NCI-H128 (cell line): ENCODE data around the gene RUNDC3A.

ENCODE experiments used
- DNase-seq: peaks from one replicate; lab custom pipeline; 2025; ENCODE audit not compliant: unreplicated experiment; lab: John Stamatoyannopoulos, UW

Gene RUNDC3A

DNA sequence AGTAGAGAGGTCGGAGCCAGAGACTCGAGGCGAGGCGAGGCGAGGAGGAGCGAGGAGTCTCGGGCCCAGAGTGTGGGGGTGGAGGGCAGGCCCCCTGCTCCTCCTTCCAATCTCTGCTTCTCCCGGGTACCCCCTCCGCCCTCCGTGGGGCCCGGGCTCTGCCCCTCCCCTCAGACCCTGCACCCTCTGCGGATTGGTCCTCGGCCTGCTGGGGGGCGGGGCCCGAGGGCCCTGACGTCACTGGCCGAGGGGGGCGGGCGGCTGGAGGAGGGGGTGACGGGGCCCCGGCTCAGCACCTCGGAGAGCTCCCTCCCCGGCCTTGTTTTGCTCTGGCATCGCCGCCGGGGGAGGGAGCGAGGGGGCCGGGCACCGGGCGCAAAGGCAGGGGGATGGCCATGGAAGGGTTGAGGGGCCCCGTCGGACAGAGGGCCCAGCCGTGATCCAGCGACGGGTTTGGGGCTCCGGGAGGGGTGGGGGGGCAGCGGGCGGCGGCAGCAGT is at the start of gene RUNDC3A:
TSS of gene RUNDC3A (plus strand) at position 282 of the 499 bp plus-strand sequence. CDS start 232 bp downstream, outside the sequence.
- peak; percentile 72 for DNase-seq

DNA sequence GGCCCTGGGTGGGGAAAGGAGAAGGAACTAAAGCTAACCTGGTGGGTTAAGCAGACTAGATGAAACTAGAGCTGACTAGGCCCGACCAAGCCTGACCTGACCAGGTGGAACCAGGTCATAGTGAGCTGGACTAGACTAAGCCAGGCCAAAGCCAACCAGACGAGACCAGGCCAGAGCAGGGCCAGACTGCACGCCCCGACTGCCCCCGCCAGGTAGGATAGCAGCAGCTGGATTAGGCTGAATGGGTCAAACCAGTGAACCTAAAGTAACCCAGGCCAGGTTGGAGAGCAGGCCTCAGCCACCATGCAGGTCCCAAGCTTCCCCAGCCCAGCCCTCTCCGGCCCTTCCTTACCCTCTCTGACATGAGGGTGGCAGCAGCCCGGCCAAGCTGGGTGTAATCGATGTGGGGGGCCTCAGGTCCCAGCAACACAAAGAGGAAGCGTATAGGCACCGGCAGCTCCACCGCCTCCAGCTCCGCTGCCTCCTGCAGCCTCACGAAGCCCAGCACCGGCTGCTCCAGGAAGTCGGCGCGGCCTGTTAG is 49.5 kb upstream of the RUNDC3A start:
- DNase-seq = no peak

DNA sequence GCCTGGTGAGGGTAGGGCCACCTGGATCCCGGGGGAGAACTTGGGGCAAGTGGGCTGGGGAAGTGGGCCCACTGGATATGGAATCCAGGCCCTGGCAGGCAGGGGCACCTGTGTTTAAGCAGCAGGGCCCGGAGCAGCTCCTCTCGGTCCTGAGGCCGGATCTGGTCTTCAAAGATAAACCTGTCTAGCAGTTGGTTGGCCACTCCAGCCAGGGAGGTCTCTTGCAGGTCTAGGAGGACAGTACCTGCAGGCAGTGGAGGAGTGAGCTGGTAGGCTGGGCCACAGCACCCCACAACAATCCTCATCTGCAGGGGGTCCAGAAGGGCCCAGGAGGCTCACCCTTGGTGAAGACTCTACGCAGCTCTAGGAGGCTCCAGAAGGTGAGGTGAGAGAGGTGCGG is 48.1 kb upstream of the RUNDC3A start:
- no peak for DNase-seq

DNA sequence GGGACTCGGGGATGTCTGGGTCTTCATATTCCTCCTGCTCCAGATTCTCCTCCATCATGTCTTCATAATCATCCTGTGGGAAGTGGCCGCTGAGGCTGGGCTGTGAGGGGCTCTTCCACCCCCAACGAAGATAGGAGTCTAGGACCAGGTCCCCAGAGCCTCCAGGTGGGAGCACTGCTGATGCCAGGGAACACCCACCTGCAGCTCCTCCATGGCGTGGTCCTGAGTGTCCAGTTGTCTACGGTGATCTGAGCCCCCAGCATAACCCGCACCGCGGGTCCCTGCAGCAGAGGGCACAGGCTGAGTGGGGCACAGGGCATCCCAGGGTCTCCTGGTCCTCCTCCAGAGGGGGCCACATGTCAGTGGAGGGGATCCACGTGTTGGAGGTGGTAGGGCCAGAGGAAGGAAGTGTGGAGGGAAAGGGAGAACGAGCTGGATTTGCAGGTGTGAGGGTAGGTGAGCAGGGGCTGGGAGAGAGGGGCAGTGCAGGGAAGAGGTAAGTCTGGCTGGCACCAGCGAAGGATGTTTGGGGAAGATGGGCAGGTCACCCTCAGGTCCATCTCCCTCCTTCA is 45.7 kb upstream of the RUNDC3A start:
- DNase-seq = no peak

DNA sequence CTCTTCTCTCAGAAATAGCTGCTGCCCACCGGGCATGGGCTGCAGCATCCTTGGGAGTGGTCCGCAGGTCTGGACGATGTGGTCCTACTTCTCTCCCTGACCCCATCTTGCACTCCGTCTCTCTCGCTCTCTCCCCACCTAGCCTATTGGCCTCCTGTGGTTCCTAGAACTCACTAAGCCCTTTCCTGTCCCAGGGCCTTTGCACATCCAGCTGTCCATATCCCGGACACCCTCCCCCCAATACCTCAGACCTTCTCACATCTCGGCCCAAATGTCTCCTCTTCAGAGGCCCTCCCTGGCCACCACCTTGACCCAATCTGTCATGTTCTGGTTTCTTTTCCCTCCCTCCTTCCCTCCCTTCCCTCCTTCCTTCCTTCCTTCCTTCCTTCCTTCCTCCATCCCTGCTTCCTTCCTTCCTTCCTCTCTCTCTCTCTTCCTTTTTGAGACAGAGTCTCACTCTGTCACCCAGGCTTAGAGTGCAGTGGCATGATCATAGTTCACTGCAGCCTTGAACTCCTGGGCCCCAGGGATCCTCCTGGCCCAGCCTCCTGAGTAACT is 45.0 kb upstream of the RUNDC3A start:
- DNase-seq = no peak

DNA sequence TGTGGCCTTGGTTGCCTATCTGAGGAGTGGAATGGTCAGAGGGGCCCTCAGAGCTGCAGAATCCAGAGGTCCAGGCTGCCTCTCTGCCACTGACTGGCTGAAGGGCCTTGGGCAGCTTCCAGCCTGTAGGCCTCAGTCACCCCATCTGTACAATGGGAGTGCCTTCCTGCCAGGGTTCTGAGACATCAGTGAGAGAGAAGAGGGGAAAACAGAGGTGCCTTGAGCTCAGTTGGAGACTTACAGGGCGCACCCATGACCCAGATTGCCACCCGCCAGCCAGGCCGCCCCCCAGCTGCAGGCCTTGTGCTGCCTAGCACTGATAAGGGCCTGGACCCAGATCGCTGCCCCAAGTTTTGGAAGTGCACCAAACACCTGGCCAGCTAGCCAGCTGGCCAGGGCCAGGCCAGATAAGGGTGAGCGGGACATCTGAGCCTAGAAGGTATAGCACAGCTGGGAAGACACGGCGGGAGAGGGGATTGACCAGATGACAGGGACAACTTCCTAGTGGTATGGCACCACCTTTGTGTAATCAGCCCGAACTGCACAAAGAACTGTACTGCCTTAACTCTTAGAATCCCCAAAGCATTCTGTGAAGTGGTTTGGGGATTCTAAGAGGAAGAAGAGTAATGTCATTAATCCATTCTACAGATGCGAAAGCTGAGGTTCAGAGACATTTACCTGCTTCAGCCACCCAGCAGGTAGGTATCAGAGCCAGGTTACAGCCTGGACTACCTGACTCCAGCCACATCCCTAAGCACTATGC is 41.8 kb upstream of the RUNDC3A start:
- no peak for DNase-seq

DNA sequence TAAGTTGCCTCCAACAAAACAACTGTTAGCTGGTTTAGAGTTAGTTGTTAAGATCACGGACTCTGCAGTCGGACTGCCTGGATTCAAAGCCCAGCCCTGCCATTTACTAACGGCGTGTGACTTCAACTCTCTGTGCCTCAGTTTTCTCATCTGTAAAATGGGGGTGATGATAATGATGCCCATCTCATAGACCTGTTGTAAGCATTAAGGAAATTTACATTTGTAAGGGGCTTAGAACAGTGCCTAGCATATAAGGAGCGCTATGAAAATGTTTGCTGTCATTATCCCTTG is 41.3 kb upstream of the RUNDC3A start:
- no peak for DNase-seq

DNA sequence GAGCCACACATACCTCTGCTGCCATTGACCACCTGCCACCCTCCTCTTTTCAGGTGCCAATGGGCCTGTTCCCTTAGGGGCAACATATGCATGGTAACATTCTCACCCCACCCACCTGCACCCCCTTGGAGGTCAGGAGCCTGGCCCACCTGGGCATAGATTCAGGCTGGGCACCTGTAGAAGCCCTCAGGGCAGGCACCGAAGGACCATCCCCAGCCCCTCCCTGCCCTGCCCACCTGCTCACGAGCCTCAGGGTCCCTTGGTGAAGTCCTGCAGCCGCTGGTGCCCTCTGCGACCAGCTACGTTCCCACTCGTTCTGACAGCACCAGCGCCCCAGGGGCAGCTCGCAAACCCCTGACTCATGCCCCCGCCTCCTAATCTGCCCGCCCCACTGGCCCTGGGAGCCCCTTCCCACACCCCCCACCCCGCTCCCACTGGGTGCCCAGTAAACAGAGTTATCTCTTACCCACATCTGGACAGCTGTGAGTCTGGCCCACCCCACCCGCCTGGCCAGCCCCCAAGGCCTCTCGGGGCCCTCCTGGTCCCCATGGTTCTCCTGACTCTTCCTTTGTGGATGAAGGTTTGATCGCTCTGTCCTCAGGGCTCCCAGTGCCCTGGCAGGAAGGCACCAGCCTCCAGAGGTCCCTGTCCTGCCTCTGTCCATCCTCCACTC is 40.4 kb upstream of the RUNDC3A start, which contains the start of gene SLC4A1:
TSS of gene SLC4A1 (minus strand) at position 318 of the 673 bp plus-strand sequence. CDS start 5,269 bp downstream, outside the sequence.
- DNase-seq = no peak

DNA sequence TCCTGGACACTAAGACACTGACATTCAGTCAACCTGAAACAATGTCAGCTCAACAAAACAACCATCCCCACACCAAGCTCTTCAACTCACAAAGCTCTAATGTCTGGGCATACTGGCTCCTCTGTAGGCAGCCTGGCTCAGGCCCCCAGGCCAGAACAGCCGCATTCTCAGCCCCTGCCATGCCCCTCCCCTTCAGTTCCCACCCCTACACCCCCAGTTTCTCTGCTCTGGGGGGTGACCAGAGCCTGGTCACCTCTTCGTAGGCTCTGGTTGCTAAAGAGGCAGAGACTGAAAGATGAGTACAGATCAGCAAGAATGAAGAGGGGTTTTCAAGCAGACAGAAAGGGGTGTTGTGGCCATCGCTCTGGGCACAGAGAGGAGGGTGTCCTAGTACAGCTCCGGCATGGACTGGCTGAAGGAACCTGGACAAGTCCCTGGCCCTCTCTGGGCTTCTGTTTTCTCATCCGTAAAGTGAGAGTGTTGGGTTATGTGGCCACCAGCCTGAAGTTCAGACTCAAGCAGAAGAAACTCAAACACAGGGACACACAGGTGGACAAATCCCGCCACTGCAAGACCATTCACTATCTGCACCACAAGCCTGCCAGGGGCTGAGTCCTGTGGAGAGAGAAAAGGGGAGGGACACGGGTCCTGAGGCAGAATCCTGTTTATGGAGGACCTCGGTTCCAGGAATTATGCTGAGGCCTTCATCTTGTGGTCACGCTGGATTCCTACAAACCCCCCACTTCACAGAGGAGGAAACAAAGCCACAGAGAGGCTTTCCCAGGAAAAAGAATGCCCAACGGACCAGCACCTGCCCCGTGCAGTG is 39.5 kb upstream of the RUNDC3A start:
- no peak for DNase-seq

DNA sequence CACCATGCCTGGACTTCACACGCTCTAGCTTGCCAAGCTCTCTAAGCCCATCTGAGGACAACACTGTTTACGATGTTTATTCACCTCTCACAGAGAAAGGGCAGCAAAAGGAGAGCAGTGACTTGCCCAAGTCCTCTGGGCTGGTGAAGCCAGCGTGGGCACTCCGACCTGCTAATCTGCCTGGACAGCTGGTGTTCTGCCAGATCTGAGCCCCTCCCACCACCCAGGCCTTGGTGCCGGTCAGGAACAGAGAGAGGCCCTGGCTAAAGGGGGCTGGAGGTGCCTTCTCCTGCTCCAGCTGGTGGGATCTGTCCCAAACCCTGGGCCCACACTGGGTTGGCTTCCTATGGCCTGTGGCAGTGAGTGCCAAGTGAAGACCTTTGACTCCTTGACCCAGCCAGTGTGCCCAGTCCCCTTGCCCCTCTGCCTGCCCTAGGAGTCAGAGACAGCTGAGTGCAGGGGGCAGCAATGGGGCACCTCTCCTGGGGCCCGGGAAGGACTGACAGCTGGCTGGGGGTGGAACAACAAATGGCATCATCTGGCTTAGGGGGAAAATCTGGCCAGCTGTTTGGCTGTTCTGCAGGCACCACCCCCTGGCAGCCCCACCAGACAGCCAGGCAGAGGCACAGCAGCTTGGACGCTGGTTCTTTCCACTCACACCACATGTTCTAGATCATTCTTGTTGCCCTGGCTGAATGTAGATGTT is 38.7 kb upstream of the RUNDC3A start:
- DNase-seq = no peak

DNA sequence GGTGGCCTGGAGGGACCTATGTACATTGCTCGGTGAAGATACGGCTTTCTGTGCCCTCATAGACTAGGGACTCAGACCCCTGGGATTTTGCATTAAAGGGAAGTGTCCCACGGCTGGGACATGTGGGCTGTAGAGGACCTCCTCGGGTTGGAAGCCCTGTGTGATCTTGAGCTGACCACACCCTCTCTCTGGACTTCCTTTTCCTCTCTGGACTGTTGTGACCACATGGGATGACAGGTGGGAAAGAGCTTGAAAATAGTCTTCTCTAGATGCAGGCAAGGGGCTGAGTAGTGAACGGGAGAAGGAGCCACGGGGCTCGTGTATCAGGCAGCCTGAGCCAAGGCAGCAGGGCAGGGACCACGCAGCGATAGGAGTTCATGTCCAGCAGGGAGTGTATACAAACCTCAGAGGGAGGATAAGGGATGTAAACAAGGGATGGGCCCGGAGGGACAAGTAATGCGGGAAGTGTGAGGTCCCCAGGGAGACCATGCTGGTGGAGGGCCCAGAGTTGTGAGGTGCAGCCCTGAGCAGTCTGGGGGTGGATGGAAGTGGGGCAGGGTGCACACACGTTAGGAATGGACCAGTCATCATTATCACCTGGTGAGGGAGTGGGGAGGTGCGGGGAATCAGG is 36.0 kb upstream of the RUNDC3A start:
- no peak for DNase-seq

DNA sequence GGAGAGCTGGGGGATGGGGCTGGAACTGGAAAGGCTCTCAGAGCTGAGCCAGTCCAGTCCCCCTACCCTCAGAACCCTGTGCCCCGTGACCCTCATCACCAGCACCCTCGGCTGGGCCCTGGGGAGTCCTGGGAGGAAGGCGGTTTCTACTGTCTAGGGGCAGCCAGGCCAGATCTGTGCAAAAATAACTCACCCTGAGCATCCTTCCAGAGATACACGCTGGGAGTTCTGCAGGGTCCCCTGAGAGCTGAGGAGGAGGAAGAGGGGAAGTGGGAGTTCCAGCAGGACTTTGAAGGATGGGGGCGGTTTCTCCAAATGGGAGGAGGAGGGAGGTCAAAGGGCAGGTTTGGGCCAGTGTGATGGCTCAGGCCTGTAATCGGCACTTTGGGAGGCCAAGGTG is 35.4 kb upstream of the RUNDC3A start:
- no peak for DNase-seq

DNA sequence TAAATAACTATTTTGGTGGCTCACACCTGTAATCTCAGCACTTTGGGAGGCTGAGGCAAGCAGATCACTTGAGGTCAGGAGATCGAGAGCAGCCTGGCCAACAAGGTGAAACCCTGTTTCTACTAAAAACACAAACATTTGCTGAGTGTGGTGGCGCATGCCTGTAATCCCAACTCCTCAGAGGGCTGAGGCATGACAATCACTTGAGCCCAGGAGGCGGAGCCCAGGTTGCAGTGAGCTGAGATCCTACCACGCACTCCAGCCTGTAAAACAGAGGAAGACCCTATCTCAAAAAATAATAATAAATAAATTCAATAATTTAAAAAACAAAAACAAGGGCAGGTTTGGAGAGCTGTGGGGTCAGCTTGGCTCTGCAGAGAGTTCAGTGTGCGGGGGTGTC is 34.8 kb upstream of the RUNDC3A start:
- no peak for DNase-seq

DNA sequence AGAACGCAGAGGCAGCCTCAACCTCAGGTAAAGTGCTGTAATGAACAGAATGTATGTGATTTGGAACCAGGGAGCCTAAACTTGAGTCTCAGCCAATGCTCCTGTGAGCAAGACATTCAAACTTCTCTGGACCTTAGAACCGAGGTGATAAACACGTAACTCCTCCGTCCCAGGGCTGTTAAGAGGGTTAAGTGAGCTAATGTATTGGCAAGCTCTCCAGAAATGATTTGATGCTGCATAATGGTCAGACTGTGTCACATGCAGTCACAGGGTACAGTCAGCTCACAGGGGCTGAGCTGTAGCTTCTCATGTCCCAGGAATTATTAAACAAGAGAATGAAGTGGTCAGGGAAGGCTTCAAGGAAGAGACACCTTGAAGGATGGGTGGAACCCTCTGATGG is 30.4 kb upstream of the RUNDC3A start:
- DNase-seq = no peak

DNA sequence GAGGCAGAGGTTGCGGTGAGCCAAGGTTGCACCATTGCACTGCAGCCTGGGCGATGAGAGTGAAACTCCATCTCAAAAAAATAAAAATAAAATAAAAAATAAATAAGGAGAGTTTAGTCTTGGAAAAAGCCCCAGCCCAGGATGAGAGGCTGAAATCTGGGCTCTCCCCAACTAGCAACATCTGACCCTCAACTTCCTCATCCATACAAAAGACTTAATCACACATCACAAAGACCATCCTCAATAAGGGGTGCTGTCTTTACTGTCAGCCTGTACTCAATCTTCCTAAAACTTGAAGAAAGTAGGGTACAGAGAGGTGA is 29.1 kb upstream of the RUNDC3A start:
- no peak for DNase-seq

DNA sequence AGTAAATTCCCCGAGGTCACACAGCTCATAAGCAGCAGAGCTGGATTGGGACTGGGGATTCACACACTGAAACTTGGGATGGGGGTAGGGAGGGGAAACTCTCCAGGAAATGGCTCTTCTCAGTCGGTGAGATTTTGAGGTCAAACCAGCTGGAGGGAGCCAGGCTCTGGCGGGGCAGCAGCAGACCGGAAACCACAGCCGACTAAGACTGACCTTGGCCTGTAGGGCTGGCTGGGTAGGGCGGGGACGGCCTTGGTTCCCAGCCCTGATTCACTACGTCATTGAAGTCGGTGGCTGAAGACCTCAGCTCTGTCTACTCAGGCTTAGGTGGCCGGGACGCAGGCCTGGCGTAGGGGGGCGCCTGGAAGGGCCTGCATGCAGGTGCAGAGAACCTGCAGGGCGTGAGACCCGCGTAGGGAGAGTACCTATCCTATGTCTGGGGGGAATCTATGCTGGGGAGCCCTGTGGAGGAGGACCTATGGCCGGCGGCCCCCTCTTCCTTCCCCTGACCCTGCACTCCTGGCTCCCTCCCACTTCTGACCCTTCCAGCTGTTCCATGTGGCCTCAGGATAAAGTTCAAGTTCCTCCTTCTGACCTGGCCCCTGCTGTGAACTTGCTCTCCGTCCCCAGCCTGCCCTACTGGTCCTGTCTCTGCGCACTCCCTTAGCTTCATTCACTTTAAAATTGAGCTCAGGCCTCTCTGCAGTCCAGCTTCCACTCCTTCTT is 28.6 kb upstream of the RUNDC3A start:
- DNase-seq = no peak

DNA sequence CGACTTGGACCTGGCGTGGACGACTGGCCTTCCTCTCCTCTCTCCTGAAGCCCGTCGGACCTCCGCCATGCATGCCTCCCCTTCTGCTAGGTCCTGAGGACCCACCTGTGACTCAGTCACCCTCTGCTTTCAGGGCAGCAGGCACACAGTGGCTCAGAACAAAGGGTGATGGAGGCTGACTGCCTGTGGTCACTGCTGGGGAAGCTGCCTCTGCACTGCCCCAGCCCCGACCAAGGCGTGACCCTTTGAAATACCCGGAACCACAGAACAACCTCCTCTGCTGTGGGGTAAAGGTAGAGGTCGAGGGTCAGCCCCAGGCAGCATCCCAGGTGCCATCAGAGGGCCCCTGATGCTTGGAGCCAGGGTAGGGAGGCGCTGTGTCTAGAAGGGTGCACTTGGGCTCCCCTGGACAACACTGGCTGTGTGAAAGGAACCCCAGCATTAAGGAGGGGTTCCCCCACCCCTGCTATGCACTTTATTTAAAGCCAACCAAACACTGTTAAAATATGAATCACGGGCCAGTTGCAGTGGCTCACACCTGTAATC is 27.9 kb upstream of the RUNDC3A start:
- DNase-seq = no peak

DNA sequence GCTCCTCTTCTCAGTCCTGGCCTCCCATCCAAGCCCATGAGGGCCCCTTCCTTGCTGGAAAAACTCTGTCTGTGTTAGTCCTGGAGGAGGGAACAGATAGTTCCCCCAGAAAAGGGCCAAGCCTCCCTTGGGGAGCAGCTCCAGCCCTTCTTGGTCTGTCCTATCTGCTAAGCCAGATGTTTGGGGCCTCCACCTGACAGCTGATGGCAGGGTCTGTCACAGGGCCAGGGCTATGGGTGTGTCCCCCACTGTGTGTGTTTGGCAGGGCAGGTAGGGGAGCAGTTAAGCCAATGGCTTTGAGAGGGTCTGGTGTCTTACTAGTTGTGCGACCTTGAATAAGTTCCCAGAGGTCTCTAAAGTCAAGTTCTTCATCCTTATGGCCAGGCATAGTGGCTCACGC is 26.8 kb upstream of the RUNDC3A start:
- no peak for DNase-seq

DNA sequence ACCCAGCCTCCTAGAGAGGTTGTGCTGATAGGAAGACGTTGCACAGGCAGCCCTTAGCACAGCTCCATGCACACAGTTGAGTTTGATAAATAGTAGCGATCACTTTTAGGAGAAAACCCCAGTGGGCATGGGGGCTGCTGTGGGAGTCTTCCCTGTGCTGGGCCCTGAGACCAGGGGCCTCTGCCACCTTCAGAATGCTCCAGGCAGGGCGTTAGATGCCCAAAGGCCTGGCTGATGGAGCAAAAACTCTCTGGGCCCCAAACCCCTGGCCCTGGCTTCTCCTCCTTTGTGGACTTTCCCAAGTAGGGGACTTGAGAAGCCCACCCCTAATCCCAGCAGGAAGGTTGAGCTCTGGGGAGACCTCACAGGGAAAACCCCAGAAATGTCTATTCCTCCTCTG is 26.1 kb upstream of the RUNDC3A start:
- no peak for DNase-seq
